HUDEP-2 (cell line): ENCODE results near the gene CAPN1.
"Not testable (repeated sequence)": the region's sequence is repeated elsewhere in the genome, so short reads cannot be mapped to it uniquely, and the experiment has no call there.

Experiments
- DNase-seq, 76 experiments: peaks; one replicate each; lab custom pipeline; 2025; ENCODE audit not compliant: unreplicated experiment in 76 of 76; lab: John Stamatoyannopoulos, UW

CAPN1 gene

GRCh38 chr11:65214212-65214845 is 32.6 kb downstream of the CAPN1 start:
- DNase-seq = no peak

GRCh38 chr11:65215441-65216076 is 33.8 kb downstream of the CAPN1 start:
- peak in 1 of 76 experiments; percentile 4 for DNase-seq

DNA sequence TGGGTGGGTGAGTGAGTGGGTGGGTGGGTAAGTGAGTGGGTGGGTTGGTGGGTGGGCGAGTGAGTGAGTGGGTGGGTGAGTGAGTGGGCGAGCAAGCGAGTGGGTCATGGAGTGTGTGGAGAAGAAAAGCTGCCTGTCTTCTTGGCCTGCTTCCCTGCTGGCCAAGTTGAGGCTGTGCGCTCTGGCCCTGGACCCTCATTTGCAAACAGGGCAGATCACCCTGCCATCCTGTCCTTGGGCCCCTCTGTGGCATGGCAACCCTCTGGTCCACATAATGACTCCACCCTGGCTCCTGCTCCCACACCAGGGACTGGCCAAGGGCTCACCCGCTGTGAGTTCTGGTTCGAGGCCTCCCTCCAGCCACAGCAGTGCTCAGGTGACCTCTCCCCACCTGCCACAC is 35.1 kb downstream of the CAPN1 start:
- no peak for DNase-seq

DNA sequence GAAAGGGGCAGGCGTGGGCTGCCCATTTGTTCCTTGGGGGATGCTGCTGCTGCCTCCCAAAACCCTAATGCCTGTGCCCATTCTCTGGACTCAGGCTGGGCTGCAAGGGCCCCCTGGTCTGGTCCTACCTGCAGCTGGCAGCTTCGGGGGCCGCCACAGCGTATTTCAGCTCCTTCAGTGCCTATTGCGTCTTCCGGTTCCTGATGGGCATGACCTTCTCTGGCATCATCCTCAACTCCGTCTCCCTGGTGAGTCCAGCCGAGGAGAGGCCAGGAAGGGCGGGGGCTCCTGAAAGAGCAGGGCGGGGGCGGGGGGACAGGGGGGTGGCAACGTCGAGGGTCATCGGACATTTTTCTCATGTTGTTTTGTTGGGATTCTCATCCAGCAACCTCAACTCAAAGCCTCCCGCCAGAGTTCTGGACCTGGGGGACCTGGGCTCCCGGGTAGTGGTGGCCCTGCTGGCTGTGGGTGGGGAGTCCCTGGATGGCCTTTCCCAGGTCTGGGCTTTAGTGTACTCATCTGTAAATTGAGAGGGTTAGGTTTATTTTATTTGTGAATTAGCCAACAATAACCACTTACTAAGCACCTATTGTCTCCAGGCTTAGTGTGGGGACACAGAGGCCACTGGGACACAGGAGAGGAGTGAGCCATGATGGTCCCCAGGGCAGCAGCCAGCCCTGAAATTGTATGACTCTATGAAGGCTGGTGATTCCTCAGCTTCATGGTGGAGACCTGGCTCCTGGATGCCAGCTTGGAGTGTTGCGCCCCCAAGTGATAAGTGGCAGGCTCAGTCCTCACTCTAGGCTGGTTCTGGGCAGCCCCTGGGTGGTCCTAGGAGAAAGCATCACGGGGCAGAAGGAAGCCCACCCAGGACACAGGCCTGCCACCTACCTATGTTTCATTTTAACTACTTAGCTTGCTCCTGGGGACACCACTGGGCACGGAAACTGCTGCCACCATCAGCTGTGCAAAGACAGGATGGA is 36.0 kb downstream of the CAPN1 start:
- no peak for DNase-seq

GRCh38 chr11:65218446-65218845 is 36.7 kb downstream of the CAPN1 start:
- DNase-seq = no peak

DNA sequence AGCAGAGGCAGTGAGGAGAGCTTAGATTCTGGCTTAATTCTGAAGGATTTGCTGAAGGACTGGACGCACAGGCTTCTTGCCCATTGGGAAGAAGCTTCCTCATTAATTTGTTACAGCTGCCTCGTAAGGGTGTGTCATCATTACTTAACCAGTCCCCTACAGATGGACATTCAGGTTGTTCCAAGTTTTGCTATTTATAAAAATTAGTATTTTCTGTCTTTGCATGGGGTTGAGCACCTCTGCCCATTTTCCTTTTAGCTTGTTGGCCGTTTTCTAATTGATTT is 38.1 kb downstream of the CAPN1 start:
- no peak for DNase-seq

DNA sequence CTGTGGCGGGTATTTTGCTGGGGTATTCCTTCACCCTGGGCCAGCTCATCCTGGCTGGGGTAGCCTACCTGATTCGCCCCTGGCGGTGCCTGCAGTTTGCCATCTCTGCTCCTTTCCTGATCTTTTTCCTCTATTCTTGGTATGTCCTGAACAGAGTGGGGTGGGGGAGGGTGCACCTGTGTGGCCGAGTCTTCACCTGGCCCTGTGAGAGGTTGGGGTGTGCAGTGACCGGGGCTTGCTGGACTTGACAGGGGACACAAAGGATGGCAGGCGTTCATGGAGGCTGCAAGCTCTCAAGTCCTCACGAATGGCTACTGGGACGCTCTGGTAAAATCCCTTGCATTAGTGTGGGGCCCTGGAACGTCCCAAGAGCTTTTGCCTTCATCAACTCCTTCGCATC is 39.3 kb downstream of the CAPN1 start:
- no peak for DNase-seq

DNA sequence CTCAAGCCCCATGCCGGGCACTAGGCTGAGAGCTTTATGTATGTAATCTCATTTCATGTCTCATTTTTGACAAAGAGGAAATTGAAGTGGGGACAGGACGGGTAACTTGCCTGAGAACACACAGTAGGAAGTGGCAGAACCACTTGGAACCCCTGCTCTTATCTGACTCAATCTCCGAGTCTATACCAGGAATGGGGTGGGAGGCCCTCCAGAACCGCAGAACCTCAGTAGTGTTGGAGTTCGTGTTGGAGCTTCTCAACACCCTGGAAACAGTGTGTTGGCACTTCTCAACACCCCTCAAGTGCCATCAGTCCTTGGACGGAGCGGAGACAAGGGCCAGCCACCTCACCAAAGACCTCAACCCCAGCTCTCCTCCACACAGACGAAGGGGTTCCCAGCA is 41.3 kb downstream of the CAPN1 start:
- DNase-seq = no peak

GRCh38 chr11:65224930-65225278 is 43.2 kb downstream of the CAPN1 start:
- DNase-seq = no peak

DNA sequence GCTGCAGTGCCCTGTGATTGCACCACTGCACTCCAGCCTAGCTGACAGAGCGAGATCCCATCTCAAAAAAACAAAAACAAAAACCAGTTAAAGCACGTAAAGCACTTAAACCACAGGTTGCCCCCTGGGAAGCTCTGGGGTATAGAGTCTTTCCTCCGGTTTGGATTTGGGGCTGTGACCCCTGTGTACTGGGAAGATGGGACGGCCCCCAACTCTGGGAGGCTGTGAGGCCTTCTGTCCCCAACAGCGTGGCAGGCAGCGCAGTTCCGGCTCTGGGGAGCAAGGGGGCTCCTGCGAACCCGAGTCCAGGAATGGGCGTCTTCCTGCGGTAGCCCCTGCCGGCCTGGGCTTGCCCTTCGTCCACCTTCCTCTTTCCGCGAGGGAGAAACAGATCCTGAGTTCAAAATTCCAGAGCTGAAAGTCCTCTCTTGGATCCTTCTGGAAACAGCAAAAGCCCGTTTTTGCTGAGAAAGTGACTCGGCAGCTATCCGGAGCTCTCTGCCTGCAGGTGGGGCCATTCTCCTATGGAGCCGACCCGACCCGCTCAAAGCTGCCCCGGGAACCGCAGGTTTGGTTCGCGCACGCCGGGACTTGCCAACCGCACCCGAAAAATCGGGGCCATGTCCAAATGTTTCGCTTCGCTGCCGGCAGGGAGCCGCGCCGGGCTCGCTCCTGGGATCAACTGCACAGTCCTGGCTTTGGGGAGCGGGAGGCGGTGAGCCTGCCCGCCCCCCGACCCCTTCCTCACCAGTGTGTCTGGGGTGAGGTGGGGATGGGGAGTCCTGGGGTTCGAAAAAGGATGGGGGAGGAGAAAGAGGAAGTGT is 43.8 kb downstream of the CAPN1 start:
- peak in 44 of 76 experiments; percentile 4 to 54 (median 30) for DNase-seq

DNA sequence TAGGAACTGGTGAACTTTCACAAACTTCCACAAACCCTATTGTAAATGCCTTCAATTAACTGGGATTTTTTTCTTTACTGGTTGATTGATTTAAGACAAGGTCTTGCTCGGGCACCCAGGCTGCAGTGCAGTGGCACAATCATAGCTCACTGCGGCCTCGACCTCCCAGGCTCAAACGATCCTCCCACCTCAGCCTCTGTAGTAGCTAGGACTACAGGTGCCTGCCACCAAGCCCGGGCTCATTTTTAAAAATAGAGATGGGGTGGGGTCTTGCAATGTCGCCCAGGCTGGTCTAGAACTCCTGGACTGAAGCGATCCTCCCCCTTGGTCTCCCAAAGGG is 44.3 kb downstream of the CAPN1 start:
- DNase-seq = no peak

DNA sequence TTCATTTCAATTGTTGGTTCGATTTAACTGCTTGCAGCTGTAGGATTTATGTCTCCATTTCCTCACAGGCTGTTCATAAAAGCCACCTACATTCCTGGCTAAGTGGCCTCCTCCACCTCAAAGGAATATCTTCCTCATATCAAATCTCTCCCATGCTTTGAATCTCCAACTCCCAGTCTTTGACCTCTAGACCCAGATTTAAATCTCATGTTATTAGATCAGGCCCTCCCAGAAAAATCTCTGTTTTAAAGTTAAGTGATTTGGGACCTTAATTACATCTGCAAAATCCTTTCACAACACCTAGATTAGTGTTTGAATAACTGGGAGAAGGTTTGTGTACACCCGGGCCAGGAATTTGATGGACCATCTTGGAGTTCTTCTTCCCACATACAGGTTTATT is 46.2 kb downstream of the CAPN1 start:
- no peak for DNase-seq

GRCh38 chr11:65236194-65237059 is 54.7 kb downstream of the CAPN1 start:
- DNase-seq = no peak

DNA sequence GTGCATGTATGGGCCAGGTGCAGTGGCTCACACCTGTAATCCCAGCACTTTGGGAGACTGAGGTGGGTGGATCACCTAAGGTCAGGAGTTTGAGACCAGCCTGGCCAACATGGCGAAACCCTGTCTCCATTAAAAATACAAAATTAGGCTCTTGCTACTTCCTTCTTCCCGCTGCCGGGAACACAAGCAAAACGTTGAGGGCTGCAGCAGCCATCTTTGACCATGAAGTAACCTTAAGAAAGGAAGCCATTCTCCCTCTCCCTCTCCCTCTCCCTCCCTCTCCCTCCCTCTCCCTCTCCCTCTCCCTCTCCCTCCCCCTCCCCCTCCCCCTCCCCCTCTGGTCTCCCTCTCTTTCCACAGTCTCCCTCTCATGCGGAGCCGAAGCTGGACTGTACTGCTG is 56.6 kb downstream of the CAPN1 start:
- DNase-seq = not testable (repeated sequence)

- no peak for DNase-seq
Observed at GRCh38 chr11:65241134-65241533, 59.4 kb downstream of the CAPN1 start.

- no peak for DNase-seq
Observed at GRCh38 chr11:65241692-65242091, 60.0 kb downstream of the CAPN1 start.

- no peak for DNase-seq
Observed at GRCh38 chr11:65242389-65242788, 60.7 kb downstream of the CAPN1 start.

GRCh38 chr11:65243797-65244196 is 62.1 kb downstream of the CAPN1 start:
- DNase-seq = no peak

- not testable (repeated sequence) for DNase-seq
Observed at GRCh38 chr11:65245046-65245445, 63.3 kb downstream of the CAPN1 start.

GRCh38 chr11:65246506-65246905 is 64.8 kb downstream of the CAPN1 start:
- no peak for DNase-seq
